HG03378 (cell line): ENCODE results near the gene TRIM26.
"Not testable (repeated sequence)": the region's sequence is repeated elsewhere in the genome, so short reads cannot be mapped to it uniquely, and the experiment has no call there.

Experiments
- ATAC-seq: cut with Tn5 transposase; IDR thresholded peaks from one replicate; pipeline ENCODE4 v1.9.1; 2021; ENCODE audit warnings: mild to moderate bottlenecking, moderate library complexity; ENCODE audit not compliant: unreplicated experiment

TRIM26 gene

GRCh38 chr6:30212865-30213666, at the start of gene TRIM26:
TSS of gene TRIM26 (minus strand) at chr6:30213406. CDS start at chr6:30199103, 14,303 bp downstream.
- peak; percentile 82 for ATAC-seq

- peak; percentile 12 for ATAC-seq
These were observed 46.9 kb upstream of the TRIM26 start for GRCh38 chr6:30260036-30260504.

- peak; percentile 83 for ATAC-seq
These were observed 46.2 kb upstream of the TRIM26 start for GRCh38 chr6:30259140-30260035.

- ATAC-seq, result no peak
These were observed 45.0 kb upstream of the TRIM26 start for GRCh38 chr6:30258204-30258603.

- not testable (repeated sequence) for ATAC-seq
These were observed 39.2 kb upstream of the TRIM26 start for GRCh38 chr6:30252417-30252816.

- no peak for ATAC-seq
These were observed 31.4 kb upstream of the TRIM26 start for GRCh38 chr6:30244560-30244959.

GRCh38 chr6:30238178-30238795, 25.1 kb upstream of the TRIM26 start:
- no peak for ATAC-seq

GRCh38 chr6:30234356-30234755, 21.1 kb upstream of the TRIM26 start:
- no peak for ATAC-seq

- ATAC-seq, result no peak
These were observed 17.9 kb upstream of the TRIM26 start for GRCh38 chr6:30231067-30231466.

- ATAC-seq, result no peak
These were observed 14.7 kb upstream of the TRIM26 start for GRCh38 chr6:30227763-30228487.

GRCh38 chr6:30227242-30227722, 14.1 kb upstream of the TRIM26 start:
- no peak for ATAC-seq

- no peak for ATAC-seq
These were observed 10.1 kb upstream of the TRIM26 start for GRCh38 chr6:30223339-30223738.

- ATAC-seq, result not testable (repeated sequence)
These were observed 8.8 kb upstream of the TRIM26 start for GRCh38 chr6:30221956-30222355.

- ATAC-seq, result not testable (repeated sequence)
These were observed 8.2 kb upstream of the TRIM26 start for GRCh38 chr6:30221395-30221794.

- ATAC-seq, result no peak
These were observed 6.0 kb upstream of the TRIM26 start for GRCh38 chr6:30219244-30219643.

GRCh38 chr6:30216096-30216495, 2.9 kb upstream of the TRIM26 start:
- no peak for ATAC-seq

- ATAC-seq, result no peak
These were observed 1.4 kb upstream of the TRIM26 start for GRCh38 chr6:30214657-30214982.

- ATAC-seq, result no peak
These were observed 901 bp upstream of the TRIM26 start for GRCh38 chr6:30213957-30214656.

- no peak for ATAC-seq
These were observed 406 bp upstream of the TRIM26 start for GRCh38 chr6:30213667-30213956.

- ATAC-seq, result no peak
These were observed 1.3 kb downstream of the TRIM26 start for GRCh38 chr6:30211899-30212298.
